HG03196 (cell line): ENCODE data around the gene CYREN.

Source experiments
- ATAC-seq: cut with Tn5 transposase; IDR thresholded peaks from one replicate; pipeline ENCODE4 v1.9.1; 2021; ENCODE audit not compliant: unreplicated experiment

The CYREN gene

GRCh38 chr7:135197906-135198655 is 27.6 kb upstream of the CYREN start:
- no peak for ATAC-seq

GRCh38 chr7:135197343-135197742 is 26.8 kb upstream of the CYREN start:
- no peak for ATAC-seq

- ATAC-seq = no peak
Observed at GRCh38 chr7:135195968-135196629, 25.6 kb upstream of the CYREN start.

- ATAC-seq = no peak
Observed at GRCh38 chr7:135195156-135195555, 24.6 kb upstream of the CYREN start.

- no peak for ATAC-seq
Observed at GRCh38 chr7:135194494-135195095, 24.1 kb upstream of the CYREN start.

- no peak for ATAC-seq
Observed at GRCh38 chr7:135193615-135194081, 23.1 kb upstream of the CYREN start.

GRCh38 chr7:135192914-135193536 is 22.5 kb upstream of the CYREN start:
- no peak for ATAC-seq

DNA sequence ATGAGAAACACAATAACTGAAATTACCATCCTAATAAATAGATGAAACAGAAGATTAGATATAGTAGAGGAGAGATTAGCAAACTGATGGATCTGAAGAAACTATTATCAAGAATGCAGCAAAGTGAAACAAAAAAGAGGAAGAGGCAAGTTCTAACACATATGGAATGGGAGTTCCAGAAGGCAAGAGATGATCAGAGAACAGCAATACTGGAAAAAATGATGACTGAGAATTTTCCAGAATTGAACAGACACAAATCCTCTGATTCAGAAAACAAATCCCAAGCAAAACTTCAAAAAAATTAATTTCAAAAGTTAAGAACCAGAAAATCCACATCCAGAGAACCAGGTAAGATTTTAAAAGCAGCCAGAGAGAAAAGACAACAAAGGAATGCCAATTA is 20.2 kb upstream of the CYREN start:
- no peak for ATAC-seq

GRCh38 chr7:135189961-135190360 is 19.5 kb upstream of the CYREN start:
- ATAC-seq = no peak

- no peak for ATAC-seq
Observed at GRCh38 chr7:135189221-135189662, 18.7 kb upstream of the CYREN start.

- ATAC-seq = peak; percentile 47
Observed at GRCh38 chr7:135188298-135188984, 17.9 kb upstream of the CYREN start.

GRCh38 chr7:135186841-135187253 is 16.3 kb upstream of the CYREN start:
- peak; percentile 56 for ATAC-seq

DNA sequence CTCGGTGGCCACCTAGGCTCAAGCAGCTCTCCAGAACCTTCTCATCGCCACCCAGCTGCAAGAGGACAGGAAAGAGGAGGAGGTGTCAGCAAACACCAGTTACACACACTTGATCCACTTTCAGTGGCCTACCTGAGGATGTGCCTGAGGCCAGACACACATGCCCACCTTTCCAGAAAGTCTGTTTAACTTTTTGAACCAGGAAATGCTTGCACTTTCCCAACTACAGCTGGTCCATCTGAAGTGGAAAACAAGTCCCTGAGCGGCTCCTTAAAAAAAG is 15.7 kb upstream of the CYREN start:
- no peak for ATAC-seq

DNA sequence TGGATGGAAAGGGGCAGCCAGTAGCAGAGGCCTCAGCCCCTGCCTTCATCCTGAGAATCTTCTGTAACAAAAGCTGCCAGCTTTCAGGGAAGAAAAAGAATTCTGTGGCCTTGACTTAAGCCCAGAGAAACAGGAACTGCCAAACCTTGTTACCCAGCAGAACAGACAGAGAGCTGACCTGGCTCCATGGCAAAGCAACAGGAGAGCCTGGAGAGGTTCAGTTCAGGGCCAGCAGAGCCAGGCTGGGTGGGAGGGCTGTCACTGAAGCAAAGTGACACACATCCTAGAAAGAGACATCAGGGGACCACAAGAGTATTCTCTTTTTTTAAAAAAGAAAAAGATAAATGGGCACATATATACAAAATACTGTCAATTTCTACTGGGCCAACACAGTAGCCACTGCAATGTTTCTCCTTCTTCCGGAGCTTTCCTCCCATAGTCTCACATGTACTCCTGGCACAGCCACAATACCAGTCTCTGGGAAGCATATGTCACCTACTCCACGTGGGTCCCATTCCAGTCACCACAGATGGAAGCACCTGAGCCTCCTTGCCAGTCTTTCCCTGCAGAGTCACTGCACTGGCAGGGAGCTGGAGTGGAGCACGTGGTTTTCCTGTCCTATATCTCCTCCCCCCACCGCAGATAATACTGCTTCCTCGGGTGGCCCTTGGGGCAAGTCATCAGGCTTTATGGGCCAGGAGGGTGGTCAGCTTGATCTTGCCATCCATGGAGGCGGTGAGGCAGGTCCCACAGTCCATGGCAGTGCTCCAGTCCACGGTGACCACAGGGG is 15.2 kb upstream of the CYREN start:
- no peak for ATAC-seq

- no peak for ATAC-seq
Observed at GRCh38 chr7:135184254-135184841, 13.8 kb upstream of the CYREN start.

GRCh38 chr7:135183478-135183877 is 13.0 kb upstream of the CYREN start:
- ATAC-seq = no peak

- ATAC-seq = no peak
Observed at GRCh38 chr7:135181929-135182678, 11.6 kb upstream of the CYREN start.

DNA sequence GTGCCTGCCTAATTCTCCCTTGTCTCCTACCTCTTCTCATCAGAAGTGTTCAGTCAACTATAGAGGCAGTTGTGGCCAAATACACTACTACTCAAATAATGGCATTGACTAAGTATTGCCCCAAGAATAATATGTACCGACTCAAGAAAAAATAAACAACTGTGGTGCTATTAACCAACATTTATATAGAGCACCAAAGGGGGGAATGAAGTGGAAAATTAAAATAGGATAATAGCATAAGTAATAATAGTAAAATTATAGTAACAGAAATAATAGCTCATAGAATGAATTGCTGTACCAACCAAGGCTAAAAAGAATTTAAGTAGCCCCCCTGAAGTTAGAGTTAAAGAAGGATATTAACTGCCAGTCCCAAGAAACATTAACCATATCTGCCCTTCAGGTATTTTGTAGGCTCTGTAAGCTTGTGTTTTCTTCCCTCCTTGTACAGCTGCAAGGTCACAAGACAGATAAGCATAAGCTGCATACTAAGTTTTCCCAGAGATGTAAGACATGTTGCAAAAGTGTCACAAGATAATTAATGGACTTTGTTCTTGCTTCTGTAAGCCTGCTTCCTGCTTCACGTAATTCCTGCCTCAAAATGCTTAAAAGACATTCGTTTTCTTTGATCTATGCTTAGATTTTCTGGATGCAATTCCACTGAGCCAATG is 10.9 kb upstream of the CYREN start:
- no peak for ATAC-seq

DNA sequence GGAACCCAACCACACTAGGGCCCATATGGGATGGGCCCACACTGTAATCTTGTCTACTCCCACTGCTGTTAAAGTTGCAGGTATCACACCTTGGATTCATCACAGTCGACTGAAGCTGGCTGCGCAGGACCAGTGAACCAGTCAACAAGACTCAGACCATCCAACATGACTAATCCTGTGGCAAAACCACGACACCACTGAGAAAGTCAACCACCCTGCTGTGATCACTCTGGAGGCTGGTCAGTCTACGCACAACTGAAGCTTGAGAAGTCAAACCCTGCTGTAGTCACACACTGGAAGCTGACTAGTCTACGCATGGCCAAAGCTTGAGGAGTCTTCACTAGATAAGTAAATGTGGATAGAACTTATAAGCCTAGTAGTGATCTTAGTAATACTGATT is 9.6 kb upstream of the CYREN start:
- ATAC-seq = no peak
